HG02973 (cell line): ENCODE results near the gene SIX5.
"Not testable (repeated sequence)": the region's sequence is repeated elsewhere in the genome, so short reads cannot be mapped to it uniquely, and the experiment has no call there.

Experiments
- ATAC-seq: cut with Tn5 transposase; IDR thresholded peaks from one replicate; pipeline ENCODE4 v1.9.1; 2021; ENCODE audit warnings: moderate library complexity; ENCODE audit not compliant: unreplicated experiment

SIX5 gene

GRCh38 chr19:45768984-45769782 lies at the start of gene SIX5:
Gene SIX5 (minus strand): TSS chr19:45769252. CDS start chr19:45768844, 408 bp downstream.
- ATAC-seq, result peak; percentile 46

- ATAC-seq, result no peak
Measured at GRCh38 chr19:45817725-45818301, 48.8 kb upstream of the SIX5 start.

- ATAC-seq, result peak; percentile 72
Measured at GRCh38 chr19:45817010-45817724, 48.1 kb upstream of the SIX5 start.

- ATAC-seq, result no peak
Measured at GRCh38 chr19:45816236-45817009, 47.4 kb upstream of the SIX5 start.

- ATAC-seq, result no peak
Measured at GRCh38 chr19:45815481-45816216, 46.6 kb upstream of the SIX5 start.

GRCh38 chr19:45814851-45815480 lies 45.9 kb upstream of the SIX5 start, which contains the start of gene RSPH6A:
Gene RSPH6A (minus strand): TSS chr19:45815308. CDS start chr19:45815176, 132 bp downstream.
- ATAC-seq, result no peak

- no peak for ATAC-seq
Measured at GRCh38 chr19:45814166-45814780, 45.2 kb upstream of the SIX5 start.

- no peak for ATAC-seq
Measured at GRCh38 chr19:45812297-45812696, 43.2 kb upstream of the SIX5 start.

- ATAC-seq, result no peak
Measured at GRCh38 chr19:45809643-45810159, 40.6 kb upstream of the SIX5 start.

GRCh38 chr19:45805719-45806118 lies 36.7 kb upstream of the SIX5 start:
- no peak for ATAC-seq

GRCh38 chr19:45804959-45805230 lies 35.8 kb upstream of the SIX5 start:
- ATAC-seq, result no peak

GRCh38 chr19:45804140-45804958 lies 35.3 kb upstream of the SIX5 start:
- ATAC-seq, result no peak

- ATAC-seq, result no peak
Measured at GRCh38 chr19:45801603-45802175, 32.6 kb upstream of the SIX5 start.

- ATAC-seq, result no peak
Measured at GRCh38 chr19:45800070-45800553, 31.1 kb upstream of the SIX5 start.

- ATAC-seq, result not testable (repeated sequence)
Measured at GRCh38 chr19:45799541-45799940, 30.5 kb upstream of the SIX5 start.

GRCh38 chr19:45798995-45799517 lies 30.0 kb upstream of the SIX5 start:
- ATAC-seq, result no peak

- no peak for ATAC-seq
Measured at GRCh38 chr19:45794627-45795026, 25.6 kb upstream of the SIX5 start.

- ATAC-seq, result no peak
Measured at GRCh38 chr19:45793876-45794275, 24.8 kb upstream of the SIX5 start.
